ENCODE results near the gene GLUL. TPM values are rescaled to one million over a fixed set of nuclear protein-coding genes. Genes with fewer than 3 reads are reported as not detected.

Gene GLUL
- total and polyA plus RNA-seq, 2 of the 4 experiments (the other 2 are of a cell fraction) = 131 to 385 TPM

- no peak for TF ChIP-seq FOS (IDR thresholded peaks at IDR 0.05; ENCODE audit: low read depth, low read length)
- TF ChIP-seq SMC3 (IDR thresholded peaks at IDR 0.05; ENCODE audit: low read depth, low read length) = no peak
- TF ChIP-seq MAFK (IDR thresholded peaks at IDR 0.05; ENCODE audit: low read depth, low read length) = no peak
Measured at GRCh38 chr1:182438326-182438725, 46.7 kb upstream of the GLUL start (continued).

GRCh38 chr1:182433580-182433979 is 42.0 kb upstream of the GLUL start:
- no peak overlapping the region for H4K8ac ChIP-seq (ENCODE audit: low read depth in 2 of 2, low read length in 2 of 2)
- no TSS peak for BruUV-seq (replicated peaks)
- no peaks in the 10 kb centered on the region for H3K9me3 ChIP-seq (ENCODE audit: control insufficient read depth, insufficient read depth, low read length)
- no CpG with 5 or more reads among the region's 1 CpG for WGBS, 2 experiments (ENCODE audit: extremely low coverage in 2 of 2, insufficient read length in 1 of 2)
- intact Hi-C loops (cut with micrococcal nuclease) (no loop called here), in situ Hi-C loops (cut with MboI; ENCODE audit: low sequenced_read_pairs) (no loop called here), dilution Hi-C loops (cut with HindIII; ENCODE audit: low sequenced_read_pairs, unreplicated experiment) (no loop called here)
- no peaks in the 10 kb centered on the region for H3K27me3 ChIP-seq (ENCODE audit: control insufficient read depth, insufficient read depth, low read length)
- no peak overlapping the region for H3K9ac ChIP-seq (ENCODE audit: low read depth, low read length)
- no peak overlapping the region for H3K27ac ChIP-seq (ENCODE audit: insufficient read depth, low read length)
- no peak overlapping the region for H3K18ac ChIP-seq (ENCODE audit: low read depth, low read length)
- ChIA-PET POLR2A (ENCODE audit: unreplicated experiment) (no interaction called here), CTCF (no interaction called here)
- no peaks in the 10 kb centered on the region for H3K9me1 ChIP-seq (ENCODE audit: insufficient read depth, low read length)
- no peak overlapping the region for H2BK5ac ChIP-seq (ENCODE audit: low read depth, low read length, poor library complexity, severe bottlenecking)
- no peak overlapping the region for H2AFZ ChIP-seq (replicated peaks; ENCODE audit: low read length, poor library complexity)
- no peak for TF ChIP-seq MXI1 (IDR thresholded peaks at IDR 0.05; ENCODE audit: borderline replicate concordance, low read depth, low read length)
- no peak for TF ChIP-seq RAD21 (IDR thresholded peaks at IDR 0.05; ENCODE audit: low read length)
- TF ChIP-seq RCOR1 (IDR thresholded peaks at IDR 0.05; ENCODE audit: insufficient replicate concordance, low read length) = no peak
- TF ChIP-seq CHD1 (IDR thresholded peaks at IDR 0.05; ENCODE audit: low read depth, low read length) = no peak
- no peak for TF ChIP-seq RFX5 (IDR thresholded peaks at IDR 0.05; ENCODE audit: low read depth, low read length)
- no peak for TF ChIP-seq MAFK (IDR thresholded peaks at IDR 0.05; ENCODE audit: low read depth, low read length)
- no peak for TF ChIP-seq USF2 (IDR thresholded peaks at IDR 0.05; ENCODE audit: low read depth, low read length)
- no peak for TF ChIP-seq CTCF (conservative IDR thresholded peaks at IDR 0.05; ENCODE audit: low read depth, low read length)
- no peak for TF ChIP-seq POLR2A (IDR thresholded peaks at IDR 0.05; ENCODE audit: low read depth, low read length)
- TF ChIP-seq SMC3 (IDR thresholded peaks at IDR 0.05; ENCODE audit: low read depth, low read length) = no peak
- H4K5ac ChIP-seq (ENCODE audit: low read depth, low read length) = no peak overlapping the region
- no peak overlapping the region for H3K4ac ChIP-seq (ENCODE audit: low read depth, low read length)
- no peaks in the 10 kb centered on the region for H3K4me1 ChIP-seq (ENCODE audit: control insufficient read depth, insufficient read depth, low read length)
- no peak overlapping the region for H2BK20ac ChIP-seq (ENCODE audit: low read depth, low read length)
- DNase-seq (no peak), ATAC-seq (ENCODE audit: low read depth) (no peak)
- H2BK15ac ChIP-seq (ENCODE audit: low read depth, low read length) = no peak overlapping the region
- no peaks in the 10 kb centered on the region for H3K36me3 ChIP-seq (ENCODE audit: control insufficient read depth, insufficient read depth, low read length)
- H3K4me3 ChIP-seq (ENCODE audit: insufficient read depth, low read depth, low read length) = no peak overlapping the region
- no peak overlapping the region for H2BK120ac ChIP-seq (ENCODE audit: low read depth, low read length)
- H4K91ac ChIP-seq (ENCODE audit: insufficient read depth, low read depth, low read length) = no peak overlapping the region
- no peaks in the 10 kb centered on the region for H4K20me1 ChIP-seq (ENCODE audit: insufficient read depth, low read length)
- H2AK5ac ChIP-seq (ENCODE audit: low read depth, low read length) = no peak overlapping the region
- H2AK9ac ChIP-seq (replicated peaks; ENCODE audit: low read depth, low read length, poor library complexity) = no peak overlapping the region
- H3K56ac ChIP-seq (ENCODE audit: extremely low read depth, insufficient read depth, low read length) = no peak overlapping the region
- no peak overlapping the region for H3K4me2 ChIP-seq (ENCODE audit: low read depth, low read length)
- no peaks in the 10 kb centered on the region for H3K79me1 ChIP-seq (ENCODE audit: low read depth in 1 of 2, low read length in 2 of 2)
- H3K14ac ChIP-seq (replicated peaks; ENCODE audit: low read depth, low read length) = no peak overlapping the region
- H3K23ac ChIP-seq (ENCODE audit: low read depth, low read length) = no peak overlapping the region
